HepG2 (cell line): ENCODE results near the gene EEF1AKMT3. TPM values are rescaled to one million over a fixed set of nuclear protein-coding genes. Genes with fewer than 3 reads are reported as not detected.

ENCODE experiments used
- ATAC-seq: fragments of 200-7000 bp; cut with Tn5 transposase; 3 replicates; pipeline ENCODE4 v1.9.1; 2020; ENCODE audit warnings: mild to moderate bottlenecking, moderate library complexity
- BruUV-seq: library from RNA; stranded (reverse); fragments of 400-500 nt; replicated peaks from 2 replicates; lab custom pipeline; 2021; lab: Mats Ljungman, UMichigan
- CTCF ChIA-PET: fragments of 300-600 bp; formaldehyde crosslinking; extraction: SDS; loops from one replicate; lab custom pipeline; 2021; ENCODE audit warnings: low total read pairs, inconsistent platforms, low intra/inter-chr PET ratio; lab: Yijun Ruan, JAX
- POLR2A ChIA-PET: fragments of 350-600 bp; sonication (Branson Sonifier 250); formaldehyde crosslinking; loops from one replicate; lab custom pipeline; 2020; ENCODE audit warnings: antibody characterized with exemption, inconsistent platforms; lab: Yijun Ruan, JAX
- DNase-seq: peaks from one replicate; pipeline ENCODE4 v3.0.0-alpha.2; 2015; ENCODE audit warnings: low spot score
- FAIRE-seq: peaks from 3 replicates; lab custom pipeline; 2011; peaks lifted over from hg19 to GRCh38; lab: Jason Lieb, UNC
- H2AFZ ChIP-seq: one replicate; pipeline ENCODE4 v1.6.1; 2011; ENCODE audit warnings: low read length, inconsistent platforms
- H3K27ac ChIP-seq: fragments of 300-600 bp; 3 replicates; pipeline ENCODE4 v1.8.0; 2011; ENCODE audit warnings: mixed run types, mild to moderate bottlenecking, mixed read lengths, low read length, inconsistent platforms; ENCODE audit not compliant: insufficient read depth; ENCODE audit errors: extremely low read length
- H3K27me3 ChIP-seq, 2 experiments: fragments of 200-600 bp in 1 of 2; 2 replicates in 1 of 2; 3 replicates in 1 of 2; pipeline versions ENCODE4 v1.6.0 to v1.8.0; 2011; ENCODE audit warnings: low read length in 2 of 2, mild to moderate bottlenecking in 2 of 2, moderate library complexity in 2 of 2, inconsistent platforms in 1 of 2; ENCODE audit not compliant: insufficient read depth in 2 of 2, control insufficient read depth in 1 of 2
- H3K36me3 ChIP-seq, 2 experiments: fragments of 200-600 bp in 1 of 2; replicated peaks in 1 of 2; 2 replicates in 1 of 2; 3 replicates in 1 of 2; pipeline versions ENCODE4 v1.5.1 to v1.8.0; 2011; ENCODE audit warnings: low read length in 2 of 2, inconsistent platforms in 1 of 2; ENCODE audit not compliant: insufficient read depth in 2 of 2, control insufficient read depth in 1 of 2
- H3K4me1 ChIP-seq: 2 replicates; pipeline ENCODE4 v1.5.1; 2012; ENCODE audit warnings: low read length, inconsistent platforms; ENCODE audit not compliant: insufficient read depth
- H3K4me2 ChIP-seq: 2 replicates; pipeline ENCODE4 v1.6.0; 2011; ENCODE audit warnings: low read depth, low read length, inconsistent platforms
- H3K4me3 ChIP-seq, 3 experiments: fragments of 200-600 bp in 1 of 3; sonication (generic), shearing (Covaris generic) in 1 of 3; replicated peaks in 1 of 3; 2 replicates each; pipeline ENCODE4 v1.5.1; 2011 to 2016; ENCODE audit warnings: low read length in 3 of 3, inconsistent platforms in 2 of 3, low read depth in 2 of 3, mild to moderate bottlenecking in 2 of 3, control low read depth in 1 of 3, mixed read lengths in 1 of 3; ENCODE audit not compliant: insufficient read depth in 1 of 3
- H3K79me2 ChIP-seq: one replicate; pipeline ENCODE4 v1.6.1; 2011; ENCODE audit warnings: low read length, inconsistent platforms; ENCODE audit not compliant: insufficient read depth
- H3K9ac ChIP-seq: 2 replicates; pipeline ENCODE4 v1.6.0; 2011; ENCODE audit warnings: mild to moderate bottlenecking, low read depth, low read length, inconsistent platforms; ENCODE audit not compliant: insufficient read depth
- H3K9me3 ChIP-seq: 2 replicates; pipeline ENCODE4 v1.5.1; 2012; ENCODE audit warnings: mild to moderate bottlenecking, low read length
- H4K20me1 ChIP-seq: 2 replicates; pipeline ENCODE4 v1.6.0; 2011; ENCODE audit warnings: inconsistent platforms, mild to moderate bottlenecking, low read length, moderate library complexity; ENCODE audit not compliant: insufficient read depth
- FOSL2 ChIP-seq: sonication (generic); formaldehyde crosslinking; IDR thresholded peaks from 2 replicates; pipeline ENCODE4 v1.4.0; 2020; ENCODE audit warnings: missing genetic modification reagents
- MAF1 ChIP-seq: sonication (generic); formaldehyde crosslinking; IDR thresholded peaks from 2 replicates; pipeline ENCODE4 v1.5.0; 2020; ENCODE audit warnings: missing genetic modification reagents, borderline replicate concordance
- SAP130 ChIP-seq: IDR thresholded peaks from 2 replicates; pipeline ENCODE4 v1.6.1; 2016; ENCODE audit warnings: low read depth
- SRF ChIP-seq: IDR thresholded peaks from 2 replicates; pipeline ENCODE4 v1.6.1; 2011; ENCODE audit warnings: mild to moderate bottlenecking, low read depth, low read length, moderate library complexity
- TCF7L2 ChIP-seq: IDR thresholded peaks from 2 replicates; pipeline ENCODE4 v1.6.1; 2011; ENCODE audit warnings: mild to moderate bottlenecking, low read depth, low read length, moderate library complexity
- ZKSCAN8 ChIP-seq: IDR thresholded peaks from 2 replicates; pipeline ENCODE4 v1.6.1; 2016; ENCODE audit warnings: borderline replicate concordance, missing genetic modification reagents, missing compliant biosample characterization
- ZZZ3 ChIP-seq: sonication (generic); formaldehyde crosslinking; IDR thresholded peaks from 2 replicates; pipeline ENCODE4 v1.4.0; 2020; ENCODE audit warnings: missing genetic modification reagents, mild to moderate bottlenecking, borderline replicate concordance
- WGBS: methylation state at CpG from one replicate; pipeline ENCODE4 v1.1.6; 2017; ENCODE audit warnings: low lambda C conversion rate; 5-methylcytosine and 5-hydroxymethylcytosine counted together
- in situ Hi-C: cut with HindIII; loops from 2 replicates; pipeline ENCODE4 v1.10.0; 2017; ENCODE audit warnings: low pct_unique_long_range_greater_than_20kb; ENCODE audit not compliant: extremely low pct_ligation_motif_present
- intact Hi-C: fragments of 100-400 bp; cut with micrococcal nuclease; formaldehyde crosslinking; loops from one replicate; pipeline ENCODE4 v1.10.0; 2022; ENCODE audit not compliant: unreplicated experiment
- polyA plus RNA-seq, 8 experiments: library from polyadenylated mRNA; depleted of rRNA in 3 of 8; stranded (reverse) in 7 of 8; unstranded in 1 of 8; fragments of >200 nt; fragmentation: Illumina TruSeq in 4 of 8; extraction: Trizol in 4 of 8; gene quantifications; 2 replicates each; pipeline versions ENCODE4 v1.2.1 to v1.2.3, GENCODE V29; 2011 to 2016; ENCODE audit warnings: low read depth in 4 of 8, missing spikeins in 1 of 8, mixed read lengths in 1 of 8; ENCODE audit not compliant: insufficient read depth in 1 of 8
- total RNA-seq, 5 experiments: library from RNA; depleted of rRNA; stranded (reverse); fragments of >200 nt; fragmentation: Illumina TruSeq; extraction: Trizol; gene quantifications; 2 replicates each; pipeline ENCODE4 v1.2.3, GENCODE V29; 2016; ENCODE audit warnings: low read depth in 1 of 5
- TF ChIP-seq, protein P1 (sequence below): sonication (generic); formaldehyde crosslinking; IDR thresholded peaks from 2 replicates; pipeline ENCODE4 v1.4.0; 2020; ENCODE audit warnings: mild to moderate bottlenecking, missing genetic modification reagents, borderline replicate concordance

Gene EEF1AKMT3
- total and polyA plus RNA-seq, 2 of the 13 experiments (the other 11 are each of a cell fraction or from before 2014, with no cell fraction given): 4.7 to 11.4 TPM

- 0 out of 2 replicates have a peak, but pooled peaks cover 5% of the 10 kb centered on the region for H4K20me1 ChIP-seq
- CTCF ChIA-PET: no interaction called here
- peak within 1 kb of the TSS; percentile 71 for H3K9ac ChIP-seq
- intact Hi-C loops: no loop called here
- FAIRE-seq (no peak), ATAC-seq (0 out of 3 replicates have a peak, but pooled peaks have one; percentile 1), DNase-seq (no peak)
- in situ Hi-C loops: no loop called here
- H3K27me3 ChIP-seq: no peaks in the 10 kb centered on the region; a peak in 1 of 5 replicates
- peaks cover 6 to 9% of the 10 kb centered on the region in 2 experiments; a peak in 3 of 5 replicates for H3K36me3 ChIP-seq
- no TSS peak for BruUV-seq
- POLR2A ChIA-PET: interaction anchor here (1.1 to 3.0 kb wide), 3 partner anchors 10 to 18 kb away, joined by 4 to 14 read pairs (median 6); partner anchors contain the start of genes EEF1AKMT3, METTL1 and TSPAN31
- H3K9me3 ChIP-seq: no peaks in the 10 kb centered on the region
- peak within 1 kb of the TSS; percentile 67 for H3K27ac ChIP-seq
- H3K4me3 ChIP-seq: peak within 1 kb of the TSS; percentile 81 to 82 (median 81)
- no peak within 1 kb of the TSS for H2AFZ ChIP-seq
- WGBS: 2% methylated on average over 41 of the region's 41 CpGs
- H3K79me2 ChIP-seq: peaks cover 24% of the 10 kb centered on the region
- H3K4me2 ChIP-seq: peak within 1 kb of the TSS; percentile 96
- peaks cover 43% of the 10 kb centered on the region for H3K4me1 ChIP-seq
- TF ChIP-seq SAP130 (CRISPR knock-in tag) (peak; percentile 68), ZZZ3 (CRISPR knock-in tag) (no peak), FOSL2 (no peak), ZKSCAN8 (no peak), MAF1 (CRISPR knock-in tag) (no peak), TCF7L2 (no peak), SRF (no peak)
- TF ChIP-seq, protein P1, sequence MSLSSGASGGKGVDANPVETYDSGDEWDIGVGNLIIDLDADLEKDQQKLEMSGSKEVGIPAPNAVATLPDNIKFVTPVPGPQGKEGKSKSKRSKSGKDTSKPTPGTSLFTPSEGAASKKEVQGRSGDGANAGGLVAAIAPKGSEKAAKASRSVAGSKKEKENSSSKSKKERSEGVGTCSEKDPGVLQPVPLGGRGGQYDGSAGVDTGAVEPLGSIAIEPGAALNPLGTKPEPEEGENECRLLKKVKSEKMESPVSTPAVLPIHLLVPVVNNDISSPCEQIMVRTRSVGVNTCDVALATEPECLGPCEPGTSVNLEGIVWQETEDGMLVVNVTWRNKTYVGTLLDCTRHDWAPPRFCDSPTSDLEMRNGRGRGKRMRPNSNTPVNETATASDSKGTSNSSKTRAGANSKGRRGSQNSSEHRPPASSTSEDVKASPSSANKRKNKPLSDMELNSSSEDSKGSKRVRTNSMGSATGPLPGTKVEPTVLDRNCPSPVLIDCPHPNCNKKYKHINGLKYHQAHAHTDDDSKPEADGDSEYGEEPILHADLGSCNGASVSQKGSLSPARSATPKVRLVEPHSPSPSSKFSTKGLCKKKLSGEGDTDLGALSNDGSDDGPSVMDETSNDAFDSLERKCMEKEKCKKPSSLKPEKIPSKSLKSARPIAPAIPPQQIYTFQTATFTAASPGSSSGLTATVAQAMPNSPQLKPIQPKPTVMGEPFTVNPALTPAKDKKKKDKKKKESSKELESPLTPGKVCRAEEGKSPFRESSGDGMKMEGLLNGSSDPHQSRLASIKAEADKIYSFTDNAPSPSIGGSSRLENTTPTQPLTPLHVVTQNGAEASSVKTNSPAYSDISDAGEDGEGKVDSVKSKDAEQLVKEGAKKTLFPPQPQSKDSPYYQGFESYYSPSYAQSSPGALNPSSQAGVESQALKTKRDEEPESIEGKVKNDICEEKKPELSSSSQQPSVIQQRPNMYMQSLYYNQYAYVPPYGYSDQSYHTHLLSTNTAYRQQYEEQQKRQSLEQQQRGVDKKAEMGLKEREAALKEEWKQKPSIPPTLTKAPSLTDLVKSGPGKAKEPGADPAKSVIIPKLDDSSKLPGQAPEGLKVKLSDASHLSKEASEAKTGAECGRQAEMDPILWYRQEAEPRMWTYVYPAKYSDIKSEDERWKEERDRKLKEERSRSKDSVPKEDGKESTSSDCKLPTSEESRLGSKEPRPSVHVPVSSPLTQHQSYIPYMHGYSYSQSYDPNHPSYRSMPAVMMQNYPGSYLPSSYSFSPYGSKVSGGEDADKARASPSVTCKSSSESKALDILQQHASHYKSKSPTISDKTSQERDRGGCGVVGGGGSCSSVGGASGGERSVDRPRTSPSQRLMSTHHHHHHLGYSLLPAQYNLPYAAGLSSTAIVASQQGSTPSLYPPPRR (CRISPR knock-in tag): peak; percentile 34; the same call in 1 of the 2 replicates
Measured at GRCh38 chr12:57754411-57755193, 17.8 kb upstream of the EEF1AKMT3 start, which contains the start of gene MARCHF9. Gene MARCHF9, plus strand, starts transcription at chr12:57755103. Its CDS starts 426 bp downstream, at chr12:57755529.
